HuH-7 (cell line): ENCODE data around the gene HSF4.

Experiments
- DNase-seq: peaks from one replicate; pipeline ENCODE4 v3.0.0; 2011; ENCODE audit warnings: low spot score

The HSF4 gene

GRCh38 chr16:67201411-67202345, 37.1 kb downstream of the HSF4 start:
- no peak for DNase-seq

GRCh38 chr16:67202426-67202825, 37.9 kb downstream of the HSF4 start:
- DNase-seq = no peak

- DNase-seq = no peak
These were observed 38.5 kb downstream of the HSF4 start for GRCh38 chr16:67202956-67203493.

- DNase-seq = no peak
These were observed 39.5 kb downstream of the HSF4 start for GRCh38 chr16:67204076-67204475.

GRCh38 chr16:67206129-67206837, 41.7 kb downstream of the HSF4 start:
- no peak for DNase-seq

GRCh38 chr16:67206838-67207248, 42.3 kb downstream of the HSF4 start:
- DNase-seq = no peak

GRCh38 chr16:67207249-67208091, 42.9 kb downstream of the HSF4 start:
- DNase-seq = no peak

- no peak for DNase-seq
These were observed 43.8 kb downstream of the HSF4 start for GRCh38 chr16:67208154-67208896.

GRCh38 chr16:67209565-67209964, 45.0 kb downstream of the HSF4 start:
- DNase-seq = no peak

GRCh38 chr16:67210069-67210937, 45.8 kb downstream of the HSF4 start:
- no peak for DNase-seq

GRCh38 chr16:67211674-67212073, 47.1 kb downstream of the HSF4 start:
- no peak for DNase-seq

- DNase-seq = no peak
These were observed 48.2 kb downstream of the HSF4 start for GRCh38 chr16:67212766-67213165.

- DNase-seq = no peak
These were observed 48.9 kb downstream of the HSF4 start for GRCh38 chr16:67213197-67214019.

GRCh38 chr16:67215706-67216105, 51.2 kb downstream of the HSF4 start:
- no peak for DNase-seq

GRCh38 chr16:67216612-67217490, 52.3 kb downstream of the HSF4 start:
- DNase-seq = no peak
